ENCODE measurements around the gene OR5J2.
"Not testable (repeated sequence)": the region's sequence is repeated elsewhere in the genome, so short reads cannot be mapped to it uniquely, and the experiment has no call there.

OR5J2 gene

DNA sequence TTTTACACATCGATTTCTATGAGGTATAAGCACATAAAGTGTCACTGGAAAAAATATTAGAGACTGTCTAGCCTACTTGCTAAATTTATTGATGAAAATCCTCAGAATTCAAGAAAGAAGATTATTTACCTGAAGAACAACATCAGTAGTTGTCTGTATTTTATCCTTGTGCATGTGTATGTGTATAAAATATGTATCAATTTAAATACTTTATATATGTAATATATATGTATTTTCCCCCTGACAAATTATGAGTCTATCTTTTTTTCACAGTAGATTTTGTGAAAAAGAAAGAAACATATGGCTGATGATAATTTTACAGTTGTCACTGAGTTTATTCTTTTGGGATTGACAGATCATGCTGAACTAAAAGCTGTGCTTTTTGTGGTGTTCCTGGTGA is at the start of gene OR5J2:
Gene OR5J2 (plus strand): TSS at position 301 of the 400 bp plus-strand sequence. CDS start 0 bp downstream, at position 301.
- DNase-seq: no peak

DNA sequence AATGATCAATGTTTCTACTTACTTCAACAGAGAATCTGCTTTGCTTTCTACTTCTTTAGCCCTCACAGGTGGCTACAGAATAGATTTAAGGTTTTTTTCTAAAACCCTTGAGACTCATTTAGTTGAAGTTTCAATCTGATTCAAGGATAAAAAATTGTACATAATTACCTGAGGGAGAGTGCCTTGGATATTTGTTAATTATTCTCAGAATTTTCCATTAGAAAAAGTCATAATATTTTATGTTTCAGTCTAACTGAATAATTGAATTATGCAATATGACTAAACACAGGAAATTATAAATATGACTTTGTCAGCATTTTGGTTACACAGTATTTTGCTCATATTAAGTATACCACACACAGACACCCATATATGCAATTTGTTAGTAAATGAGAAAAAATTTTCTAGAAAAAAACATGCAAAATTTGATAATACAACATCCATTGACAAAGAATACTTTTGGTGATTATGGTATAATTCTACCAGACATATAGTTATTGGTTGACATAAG is 36.2 kb upstream of the OR5J2 start, which contains the start of gene OR8J3:
Gene OR8J3 (minus strand): TSS at position 51 of the 511 bp plus-strand sequence. CDS start 2,483 bp downstream, outside the sequence.
- no peak for DNase-seq

DNA sequence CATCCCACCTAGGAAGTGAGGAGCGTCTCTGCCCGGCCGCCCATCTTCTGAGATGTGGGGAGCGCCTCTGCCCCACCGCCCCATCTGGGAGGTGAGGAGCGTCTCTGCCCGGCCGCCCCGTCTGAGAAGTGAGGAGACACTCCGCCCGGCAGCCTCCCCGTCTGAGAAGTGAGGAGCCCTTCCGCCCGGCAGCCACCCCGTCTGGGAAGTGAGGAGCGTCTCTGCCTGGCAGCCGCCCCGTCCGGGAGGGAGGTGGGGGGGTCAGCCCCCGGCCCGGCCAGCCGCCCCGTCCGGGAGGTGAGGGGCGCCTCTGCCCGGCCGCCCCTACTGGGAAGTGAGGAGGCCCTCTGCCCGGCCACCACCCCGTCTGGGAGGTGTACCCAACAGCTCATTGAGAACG is 32.7 kb upstream of the OR5J2 start:
- not testable (repeated sequence) for DNase-seq

DNA sequence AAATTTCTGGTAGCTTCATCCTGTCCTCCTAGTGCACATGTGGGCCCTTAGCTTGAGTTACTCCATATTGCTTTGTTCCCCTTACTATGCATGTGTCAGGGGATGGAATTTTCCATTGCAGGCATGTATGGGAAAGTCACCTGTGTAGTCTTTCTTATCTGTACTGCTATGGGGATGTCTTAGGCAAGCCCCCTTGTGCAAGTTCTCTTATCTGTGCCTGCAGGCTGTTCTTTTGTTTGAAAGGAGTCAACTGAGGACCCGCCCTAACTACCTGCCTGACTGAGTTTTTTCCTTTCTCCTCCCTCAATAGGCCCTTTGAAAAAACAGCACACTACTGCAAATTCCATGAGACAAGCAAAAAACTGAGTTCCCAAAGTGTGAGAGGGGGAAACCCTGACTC is 25.0 kb upstream of the OR5J2 start:
- DNase-seq: no peak

DNA sequence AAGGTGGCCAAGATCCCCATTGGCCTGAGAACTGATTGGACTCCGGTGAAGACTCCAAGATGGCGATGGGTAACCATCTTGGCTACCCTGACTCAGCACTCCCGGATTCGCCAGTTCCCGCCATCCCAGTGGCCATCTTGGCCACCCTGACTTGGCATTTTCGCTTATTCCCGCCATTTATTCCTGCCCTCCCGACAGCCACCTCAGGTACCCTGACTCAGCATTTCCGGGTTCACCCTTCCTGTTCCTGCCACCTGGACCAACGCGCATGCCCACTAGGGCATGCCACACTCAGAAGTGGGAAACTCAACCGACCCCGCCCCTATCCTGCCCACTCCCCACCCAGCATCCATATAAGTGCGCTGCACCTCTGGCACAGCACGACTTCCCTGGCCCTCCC is 24.1 kb upstream of the OR5J2 start:
- no peak for DNase-seq

GRCh38 chr11:56160217-56160616 is 16.2 kb upstream of the OR5J2 start, which contains the start of gene OR8K5:
TSS of gene OR8K5 (minus strand) at chr11:56160317. CDS start at chr11:56160317, 0 bp downstream.
- no peak for DNase-seq

DNA sequence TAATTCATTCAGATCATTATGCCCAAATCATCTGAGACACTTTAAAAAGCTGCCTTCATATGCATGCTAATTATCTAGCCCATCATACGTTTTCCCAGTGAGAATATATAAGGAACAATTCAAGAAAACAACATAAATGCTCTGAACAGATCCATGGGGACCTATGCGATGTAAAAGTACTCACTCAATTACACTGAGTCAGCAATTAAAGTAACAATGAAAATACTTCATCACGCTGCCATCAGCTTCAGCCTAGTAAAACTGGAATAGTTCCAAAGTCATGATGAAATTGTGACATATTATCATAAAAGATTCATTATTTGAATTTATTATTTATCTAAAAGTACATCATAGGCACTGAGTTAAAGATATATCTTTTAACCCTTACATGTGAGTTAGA is 12.6 kb upstream of the OR5J2 start:
- DNase-seq: no peak

GRCh38 chr11:56172256-56172830 is 4.1 kb upstream of the OR5J2 start:
- no peak for DNase-seq

- DNase-seq: no peak
These were observed 7.0 kb downstream of the OR5J2 start for GRCh38 chr11:56183459-56183858.

DNA sequence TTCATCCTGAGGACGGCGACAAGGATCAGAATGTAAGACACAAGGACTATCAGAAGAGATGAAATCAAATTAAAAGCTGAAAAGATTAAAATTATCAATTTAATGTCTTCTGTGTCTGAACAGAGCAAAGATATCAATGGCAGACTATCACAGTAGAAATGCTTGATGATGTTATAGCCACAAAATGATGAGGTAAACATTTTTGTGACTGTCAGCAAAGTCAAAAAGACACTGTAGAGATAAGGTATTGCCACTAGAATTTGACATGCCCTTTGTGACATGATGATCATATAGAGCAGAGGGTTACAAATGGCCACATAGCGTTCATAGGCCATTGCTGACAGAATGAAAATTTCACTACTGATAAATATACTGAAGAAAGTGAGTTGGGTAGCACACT is 12.2 kb downstream of the OR5J2 start:
- DNase-seq: no peak

- DNase-seq: no peak
These were observed 20.3 kb downstream of the OR5J2 start for GRCh38 chr11:56196705-56197104.

DNA sequence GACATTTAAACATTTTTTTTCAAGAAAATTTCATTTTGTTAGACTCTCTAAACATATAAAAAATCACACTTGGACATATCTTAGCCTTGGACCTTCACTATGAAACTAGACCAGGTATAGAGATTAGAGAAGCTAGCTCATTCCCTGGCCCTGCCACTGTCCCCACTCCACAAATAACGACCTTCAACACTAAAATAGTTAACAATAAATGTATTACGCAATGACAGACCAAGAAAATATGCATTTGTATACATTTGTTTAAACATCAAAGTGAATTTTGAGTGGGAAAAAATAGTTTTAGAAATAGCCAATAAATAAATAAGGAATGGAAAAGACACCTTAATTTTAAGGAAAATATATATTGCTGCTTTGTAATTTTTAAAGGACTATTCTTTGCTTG is 20.9 kb downstream of the OR5J2 start:
- DNase-seq: no peak

GRCh38 chr11:56207790-56208189 is 31.4 kb downstream of the OR5J2 start:
- DNase-seq: no peak

DNA sequence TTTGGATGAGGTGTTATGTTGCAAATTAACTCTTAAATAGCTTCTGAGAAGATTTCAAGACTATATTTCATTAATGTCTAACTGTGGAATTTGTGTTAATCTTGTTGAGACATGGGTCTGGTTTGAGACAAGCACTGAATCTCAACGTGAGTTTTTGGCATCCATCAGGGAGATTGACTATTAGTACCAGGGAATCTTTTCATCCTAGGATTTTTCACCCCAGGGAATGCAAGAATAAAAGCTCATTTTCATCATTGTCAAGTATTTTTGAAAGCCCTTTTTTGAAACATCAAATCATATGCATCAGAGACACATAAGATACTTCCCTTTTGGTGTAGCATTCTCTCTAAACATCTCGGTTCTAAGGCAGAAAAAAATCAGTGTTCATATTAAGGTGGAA is 38.1 kb downstream of the OR5J2 start:
- no peak for DNase-seq

GRCh38 chr11:56219735-56220134 is 43.3 kb downstream of the OR5J2 start:
- DNase-seq: not testable (repeated sequence)
